GM12878 (cell line): ENCODE data around the gene PLCG2. TPM values are rescaled to one million over a fixed set of nuclear protein-coding genes. Genes with fewer than 3 reads are reported as not detected.

Experiments used
- ATF2 ChIP-seq: IDR thresholded peaks from 2 replicates; pipeline ENCODE4 v1.6.1; 2012; ENCODE audit warnings: low read length, inconsistent platforms
- CUX1 ChIP-seq: IDR thresholded peaks from 2 replicates; pipeline ENCODE4 v1.6.1; 2012; ENCODE audit warnings: improper control_type of control experiment, low read depth, low read length; ENCODE audit not compliant: insufficient replicate concordance
- E2F4 ChIP-seq: IDR thresholded peaks from 2 replicates; pipeline ENCODE4 v1.6.1; 2012; ENCODE audit warnings: low read depth, low read length, improper control_type of control experiment
- ELK1 ChIP-seq: IDR thresholded peaks from 2 replicates; pipeline ENCODE4 v1.6.1; 2012; ENCODE audit warnings: low read depth, low read length, improper control_type of control experiment
- ESRRA ChIP-seq: IDR thresholded peaks from 2 replicates; pipeline ENCODE4 v1.6.1; 2012; ENCODE audit warnings: mild to moderate bottlenecking, low read length, improper control_type of control experiment
- ETV6 ChIP-seq, 2 experiments: fragments of 450-650 bp in 1 of 2; IDR thresholded peaks in 1 of 2; conservative IDR thresholded peaks in 1 of 2; 2 replicates each; pipeline ENCODE4 v1.6.1; 2014; ENCODE audit warnings: antibody characterized with exemption in 1 of 2, borderline replicate concordance in 1 of 2, low read depth in 1 of 2, mild to moderate bottlenecking in 1 of 2, moderate library complexity in 1 of 2
- GATAD2B ChIP-seq: fragments of 450-650 bp; conservative IDR thresholded peaks from 2 replicates; pipeline ENCODE4 v1.6.1; 2017; ENCODE audit warnings: low read depth, mild to moderate bottlenecking, moderate library complexity
- KAT2A ChIP-seq: conservative IDR thresholded peaks from 2 replicates; pipeline ENCODE4 v1.6.1; 2011; ENCODE audit warnings: low read depth, low read length; ENCODE audit not compliant: control insufficient read depth
- PAX8 ChIP-seq: fragments of 450-650 bp; IDR thresholded peaks from 2 replicates; pipeline ENCODE4 v1.6.1; 2017; ENCODE audit warnings: mild to moderate bottlenecking, moderate library complexity
- POLR2A ChIP-seq: IDR thresholded peaks from 2 replicates; pipeline ENCODE4 v1.6.1; 2011; ENCODE audit warnings: low read depth, mild to moderate bottlenecking, low read length
- RAD51 ChIP-seq: fragments of 450-650 bp; IDR thresholded peaks from 2 replicates; pipeline ENCODE4 v1.6.1; 2016; ENCODE audit warnings: moderate library complexity, mild to moderate bottlenecking, inconsistent platforms
- SREBF1 ChIP-seq: IDR thresholded peaks from 2 replicates; pipeline ENCODE4 v1.6.1; 2012; ENCODE audit warnings: mild to moderate bottlenecking, low read length
- USF2 ChIP-seq: IDR thresholded peaks from 2 replicates; pipeline ENCODE4 v1.6.1; 2011; ENCODE audit warnings: low read depth, low read length, improper control_type of control experiment, borderline replicate concordance
- YBX1 ChIP-seq: fragments of 450-650 bp; IDR thresholded peaks from 2 replicates; pipeline ENCODE4 v1.6.1; 2016; ENCODE audit warnings: antibody characterized with exemption
- YY1 ChIP-seq: IDR thresholded peaks from 2 replicates; pipeline ENCODE4 v1.6.1; 2011; ENCODE audit warnings: low read depth, mild to moderate bottlenecking, low read length
- ZBED1 ChIP-seq: IDR thresholded peaks from 2 replicates; pipeline ENCODE4 v1.6.1; 2016; ENCODE audit warnings: borderline replicate concordance
- ZBTB4 ChIP-seq: fragments of 450-650 bp; formaldehyde crosslinking; IDR thresholded peaks from 2 replicates; pipeline ENCODE4 v1.4.0; 2022; ENCODE audit warnings: mild to moderate bottlenecking, moderate library complexity
- polyA plus RNA-seq, 11 experiments: library from polyadenylated mRNA; depleted of rRNA in 4 of 11; unstranded in 6 of 11; stranded (reverse) in 5 of 11; fragments of >200 nt; fragmentation: Nextera tagmentation in 4 of 11; fragmentation: Illumina TruSeq in 1 of 11; extraction: Ambion mirVana in 4 of 11; extraction: Trizol in 1 of 11; gene quantifications; 1 replicate in 1 of 11; 2 replicates in 10 of 11; pipeline versions ENCODE4 v1.2.1 to v1.2.3, GENCODE V29; 2011 to 2016; ENCODE audit warnings: inconsistent platforms in 2 of 11, missing spikeins in 2 of 11, low read depth in 1 of 11
- total RNA-seq, 4 experiments: library from RNA; depleted of rRNA in 3 of 4; stranded (reverse); fragments of >200 nt in 3 of 4; fragmentation: Illumina TruSeq in 1 of 4; extraction: Trizol in 1 of 4; gene quantifications; 2 replicates each; pipeline versions ENCODE4 v1.2.1 to v1.2.3, GENCODE V29; 2013 to 2021

Gene PLCG2
- total and polyA plus RNA-seq, 10 of the 15 experiments (the other 5 are each of a cell fraction or from before 2014, with no cell fraction given) = 47.6 to 256 (median 149) TPM

GRCh38 chr16:81831722-81832126 is 52.6 kb downstream of the PLCG2 start (continued):
- no peak for TF ChIP-seq CUX1
- TF ChIP-seq POLR2A = peak; percentile 77
- TF ChIP-seq GATAD2B = 0 out of 2 replicates have a peak, but pooled peaks have one; percentile 28
- peak; percentile 69 for TF ChIP-seq ATF2
- TF ChIP-seq E2F4 = no peak
- TF ChIP-seq KAT2A = no peak
- peak; percentile 73 for TF ChIP-seq YY1
- TF ChIP-seq ESRRA = no peak
- TF ChIP-seq YBX1 = no peak
- TF ChIP-seq ELK1 = no peak
- no peak for TF ChIP-seq RAD51
- TF ChIP-seq USF2 = no peak
- TF ChIP-seq ZBTB4 = no peak
- TF ChIP-seq ZBED1 = peak; percentile 79; the same call in 1 of the 2 replicates
- no peak for TF ChIP-seq SREBF1
- no peak for TF ChIP-seq PAX8
- TF ChIP-seq ETV6 (conservative IDR thresholded peaks at IDR 0.05 in 1 of 2, IDR thresholded peaks at IDR 0.05 in 1 of 2; ENCODE audit: borderline replicate concordance in 1 of 2, low read depth in 1 of 2) = peak in 1 of 2 experiments; percentile 91; a peak in 2 of 4 replicates
